MCF 10A (cell line): ENCODE measurements around the gene CCSER2. TPM values are rescaled to one million over a fixed set of nuclear protein-coding genes. Genes with fewer than 3 reads are reported as not detected.

ENCODE experiments used
- BruUV-seq: library from RNA; stranded (reverse); fragments of 400-500 nt; replicated peaks from 2 replicates; lab custom pipeline; 2021; lab: Mats Ljungman, UMichigan
- CTCF ChIA-PET: fragments of 300-600 bp; sonication (Branson Sonifier 250); formaldehyde crosslinking; extraction: SDS; loops from one replicate; lab custom pipeline; 2021; ENCODE audit warnings: antibody characterized with exemption, inconsistent platforms; lab: Yijun Ruan, JAX
- POLR2A ChIA-PET: fragments of 300-600, 350-650 bp; sonication (Branson Sonifier 250); formaldehyde crosslinking; extraction: SDS; loops from one replicate; lab custom pipeline; 2020; ENCODE audit warnings: antibody characterized with exemption, inconsistent platforms; lab: Yijun Ruan, JAX
- DNase-seq: peaks from one replicate; pipeline ENCODE4 v3.0.0-alpha.2; 2018; ENCODE audit not compliant: unreplicated experiment
- H3K27ac Mint-ChIP-seq: one replicate; pipeline ENCODE4 v1.8.0; 2022; ENCODE audit warnings: mild to moderate bottlenecking, low read depth, mixed read lengths; ENCODE audit not compliant: unreplicated experiment
- H3K27me3 Mint-ChIP-seq: one replicate; pipeline ENCODE4 v1.8.0; 2022; ENCODE audit warnings: mixed read lengths; ENCODE audit not compliant: insufficient read depth, unreplicated experiment
- H3K36me3 Mint-ChIP-seq: one replicate; pipeline ENCODE4 v1.8.0; 2022; ENCODE audit warnings: mild to moderate bottlenecking, moderate library complexity, mixed read lengths; ENCODE audit not compliant: insufficient read depth, unreplicated experiment
- H3K4me1 Mint-ChIP-seq: one replicate; pipeline ENCODE4 v1.8.0; 2022; ENCODE audit warnings: mixed read lengths; ENCODE audit not compliant: insufficient read depth, unreplicated experiment
- H3K4me3 Mint-ChIP-seq: one replicate; pipeline ENCODE4 v1.8.0; 2022; ENCODE audit warnings: mild to moderate bottlenecking, moderate library complexity, mixed read lengths; ENCODE audit not compliant: unreplicated experiment
- H3K9me3 Mint-ChIP-seq: one replicate; pipeline ENCODE4 v1.8.0; 2022; ENCODE audit warnings: mixed read lengths; ENCODE audit not compliant: unreplicated experiment
- CTCF ChIP-seq: fragments of 200-600 bp; IDR thresholded peaks from one replicate; pipeline ENCODE4 v1.8.0; 2022; ENCODE audit warnings: antibody characterized with exemption, mild to moderate bottlenecking; ENCODE audit not compliant: unreplicated experiment
- intact Hi-C: fragments of 100-400 bp; cut with micrococcal nuclease; formaldehyde crosslinking; loops from 2 replicates; pipeline ENCODE4 v1.14.1; 2022
- total RNA-seq: library from RNA; stranded (reverse); gene quantifications from 2 replicates; pipeline ENCODE4 v1.2.3, GENCODE V29; 2022

The CCSER2 gene
- total RNA-seq, 1 experiment from 2014 or later: 70.0 TPM

- no TSS peak for BruUV-seq
- Mint-ChIP-seq H3K36me3 (no peaks in the 10 kb centered on the region), H3K9me3 (no peaks in the 10 kb centered on the region), H3K27me3 (no peaks in the 10 kb centered on the region), H3K4me1 (peaks cover 30% of the 10 kb centered on the region), H3K4me3 (no peak overlapping the region), H3K27ac (no peak overlapping the region)
- CTCF ChIA-PET: interaction anchor here (1.0 to 7.1 kb wide), 2 partner anchors 60 to 183 kb away, joined by 3 to 40 read pairs; no protein-coding TSS in a partner anchor
- intact Hi-C loops: no loop called here
- no peak for TF ChIP-seq CTCF
- no peak for DNase-seq
- POLR2A ChIA-PET: no interaction called here
Measured at GRCh38 chr10:84354623-84355022, 26.2 kb downstream of the CCSER2 start.

GRCh38 chr10:84355106-84355505, 26.7 kb downstream of the CCSER2 start:
- Mint-ChIP-seq H3K36me3 (no peaks in the 10 kb centered on the region), H3K27ac (no peak overlapping the region), H3K4me3 (no peak overlapping the region), H3K4me1 (peaks cover 28% of the 10 kb centered on the region), H3K27me3 (no peaks in the 10 kb centered on the region), H3K9me3 (no peaks in the 10 kb centered on the region)
- BruUV-seq: no TSS peak
- no peak for DNase-seq
- no peak for TF ChIP-seq CTCF
- intact Hi-C loops: no loop called here
- ChIA-PET POLR2A (interaction anchor here (0.6 kb wide), 1 partner anchor 1427 kb away, joined by 3 read pairs; no protein-coding TSS in a partner anchor), CTCF (interaction anchor here (0.6 to 7.1 kb wide), 3 partner anchors 15 to 183 kb away, joined by 3 to 40 read pairs (median 4); no protein-coding TSS in a partner anchor)

GRCh38 chr10:84356928-84357327, 28.5 kb downstream of the CCSER2 start:
- no peak for TF ChIP-seq CTCF
- Mint-ChIP-seq H3K9me3 (no peaks in the 10 kb centered on the region), H3K4me1 (peaks cover 42% of the 10 kb centered on the region), H3K27me3 (no peaks in the 10 kb centered on the region), H3K4me3 (no peak overlapping the region), H3K36me3 (no peaks in the 10 kb centered on the region), H3K27ac (no peak overlapping the region)
- POLR2A ChIA-PET: interaction anchor here (0.7 kb wide), 1 partner anchor 181 kb away, joined by 3 read pairs; no protein-coding TSS in a partner anchor
- no peak for DNase-seq
- CTCF ChIA-PET: interaction anchor here (1.1 to 7.1 kb wide), 2 partner anchors 18 to 181 kb away, joined by 4 to 40 read pairs; no protein-coding TSS in a partner anchor
- BruUV-seq: no TSS peak
- intact Hi-C loops: no loop called here

GRCh38 chr10:84358743-84359142, 30.4 kb downstream of the CCSER2 start:
- Mint-ChIP-seq H3K4me3 (no peak overlapping the region), H3K27me3 (no peaks in the 10 kb centered on the region), H3K27ac (no peak overlapping the region), H3K36me3 (no peaks in the 10 kb centered on the region), H3K9me3 (no peaks in the 10 kb centered on the region), H3K4me1 (peaks cover 45% of the 10 kb centered on the region)
- ChIA-PET POLR2A (interaction anchor here (0.9 kb wide), 1 partner anchor 17 kb away, joined by 5 read pairs; no protein-coding TSS in a partner anchor), CTCF (no interaction called here)
- no peak for TF ChIP-seq CTCF
- intact Hi-C loops: no loop called here
- no peak for DNase-seq
- no TSS peak for BruUV-seq
